ENCODE data around the gene H1-8.

- TF ChIP-seq CTCF (conservative IDR thresholded peaks at IDR 0.05 in 1 of 2, IDR thresholded peaks at IDR 0.05 in 1 of 2; ENCODE audit: extremely low read depth in 1 of 2, insufficient read depth in 1 of 2, low read depth in 1 of 2, low read length in 2 of 2) = no peak
- TF ChIP-seq EZH2 (IDR thresholded peaks at IDR 0.05; ENCODE audit: borderline replicate concordance, low read length) = no peak
Observed at GRCh38 chr3:129507181-129507831, 35.7 kb upstream of the H1-8 start.

All from mammary epithelial cell (primary cell).